ENCODE measurements around the gene LYG2.

GRCh38 chr2:99242151-99242550 is 13.3 kb downstream of the LYG2 start:
- TF ChIP-seq CTCF (IDR thresholded peaks at IDR 0.05; ENCODE audit: low read depth, low read length), result no peak
- TF ChIP-seq EZH2phosphoT487 (IDR thresholded peaks at IDR 0.05; ENCODE audit: low read depth), result no peak
